GM19193 (cell line): Measurements from ENCODE around the gene CELF4.

ENCODE experiments used
- POLR2A ChIP-seq: IDR thresholded peaks from 4 replicates; pipeline ENCODE4 v1.6.1; 2011; ENCODE audit not compliant: insufficient read depth, insufficient read length; ENCODE audit errors: extremely low read depth

CELF4 gene

GRCh38 chr18:37309059-37309458 is 256.5 kb downstream of the CELF4 start:
- no peak for TF ChIP-seq POLR2A

- no peak for TF ChIP-seq POLR2A
Measured at GRCh38 chr18:37307181-37307580, 258.4 kb downstream of the CELF4 start.

DNA sequence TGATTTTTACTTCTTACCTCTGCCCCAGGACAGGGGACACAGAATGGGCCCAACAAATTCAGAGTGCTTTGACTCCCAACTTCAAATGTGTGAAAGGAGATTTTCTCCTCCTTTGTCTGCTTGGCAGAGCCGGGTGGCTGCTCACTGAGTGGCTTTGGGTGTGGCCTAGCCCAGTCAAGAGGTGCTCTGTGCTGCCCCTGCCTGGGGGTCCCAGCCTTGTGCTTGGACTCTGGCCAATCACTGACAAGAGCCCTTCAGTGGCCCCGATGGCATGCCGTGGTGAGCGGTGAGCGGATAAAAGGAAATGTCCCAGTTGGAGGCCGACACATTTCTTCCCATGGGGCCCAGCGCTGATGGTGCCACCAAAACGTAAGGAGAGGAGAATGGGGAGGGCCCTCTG is 259.2 kb downstream of the CELF4 start:
- no peak for TF ChIP-seq POLR2A

DNA sequence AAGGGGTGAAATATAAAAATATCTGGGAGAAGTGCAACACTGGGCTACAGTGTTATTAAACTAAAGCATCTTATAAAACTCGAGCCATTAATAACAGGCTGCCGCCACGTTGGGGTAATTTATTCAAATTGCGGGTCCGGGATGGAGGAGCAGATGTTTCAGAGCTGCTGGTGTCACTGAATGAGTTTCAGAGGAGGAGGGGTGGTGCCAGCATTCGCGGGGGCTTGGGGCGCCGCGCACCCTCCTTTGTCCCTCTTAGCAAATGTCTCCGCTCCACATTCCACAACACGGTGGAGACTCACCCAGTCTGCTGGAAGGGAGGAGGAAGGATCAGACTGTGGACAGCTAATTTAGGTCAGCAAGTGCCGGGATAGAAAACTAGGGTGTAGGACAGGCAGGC is 260.5 kb downstream of the CELF4 start:
- TF ChIP-seq POLR2A: no peak

DNA sequence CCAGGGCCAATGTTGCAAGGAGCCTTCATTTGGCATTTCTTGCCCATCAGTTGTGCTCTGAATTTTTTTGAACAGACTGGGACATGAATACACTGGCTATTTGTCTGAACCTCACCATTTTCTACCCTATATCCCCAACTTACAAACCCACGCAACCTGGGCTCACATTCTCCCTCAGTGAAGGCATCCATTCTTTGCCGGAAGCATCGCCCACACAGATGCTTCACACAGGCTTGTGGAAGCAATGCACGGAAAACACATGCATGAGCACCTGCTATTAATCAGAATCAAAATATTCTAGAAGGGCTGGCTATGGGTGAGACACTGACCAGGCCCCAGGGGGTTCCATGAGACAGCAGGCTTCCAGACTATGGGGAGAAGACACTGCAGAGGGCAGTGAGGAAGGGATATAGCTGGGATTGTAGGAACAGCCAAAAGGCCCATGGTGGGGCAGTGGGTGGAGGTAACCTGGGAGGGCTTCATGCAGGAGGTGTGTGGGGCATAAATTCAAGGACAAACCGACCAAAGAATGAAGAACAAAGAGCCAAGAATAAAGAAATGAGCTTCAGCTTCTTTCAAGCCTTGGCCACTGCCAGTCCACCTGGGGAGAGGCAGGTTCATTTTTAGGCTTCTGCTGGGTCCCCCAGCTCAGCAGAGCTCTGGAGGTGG is 261.5 kb downstream of the CELF4 start:
- TF ChIP-seq POLR2A: no peak

DNA sequence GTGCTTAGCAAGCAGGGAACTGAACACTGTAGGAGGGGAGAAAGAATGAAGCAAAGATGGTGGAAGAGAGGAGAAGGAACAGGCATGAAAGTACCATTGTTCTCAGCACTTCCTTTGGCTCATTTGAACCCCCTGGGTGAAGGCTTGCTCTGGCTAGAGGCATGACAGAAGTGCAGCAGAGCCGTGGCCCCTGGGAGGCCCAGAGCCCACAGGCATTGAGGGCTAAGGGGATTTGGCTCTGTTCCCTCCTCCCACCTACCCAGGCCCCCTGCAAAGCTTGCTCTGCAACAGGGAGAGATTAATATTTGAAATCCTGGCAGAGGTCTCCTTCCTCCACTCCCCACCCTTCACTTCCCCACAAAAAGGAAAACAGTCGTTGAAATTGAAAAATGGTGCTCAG is 262.6 kb downstream of the CELF4 start:
- no peak for TF ChIP-seq POLR2A

DNA sequence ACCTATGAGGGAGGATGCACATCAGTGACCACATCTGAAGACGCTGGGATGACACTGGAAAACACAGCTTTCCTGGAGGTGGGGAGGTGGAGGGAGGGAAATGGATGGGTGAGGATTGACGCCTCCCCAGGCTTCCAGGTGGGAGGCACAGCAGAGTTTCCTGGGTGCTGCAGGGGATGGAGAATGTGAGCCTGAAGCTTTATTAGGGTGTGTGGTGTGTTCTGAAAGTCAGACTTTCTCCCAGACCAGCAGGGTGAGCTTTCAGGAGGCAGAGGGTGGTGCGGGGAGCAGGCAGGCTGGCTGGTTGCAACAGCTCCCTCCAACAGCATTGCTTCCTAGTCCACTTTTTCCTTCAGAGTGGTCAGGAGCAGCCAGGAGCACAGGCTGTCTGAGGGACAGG is 263.1 kb downstream of the CELF4 start:
- TF ChIP-seq POLR2A: no peak

DNA sequence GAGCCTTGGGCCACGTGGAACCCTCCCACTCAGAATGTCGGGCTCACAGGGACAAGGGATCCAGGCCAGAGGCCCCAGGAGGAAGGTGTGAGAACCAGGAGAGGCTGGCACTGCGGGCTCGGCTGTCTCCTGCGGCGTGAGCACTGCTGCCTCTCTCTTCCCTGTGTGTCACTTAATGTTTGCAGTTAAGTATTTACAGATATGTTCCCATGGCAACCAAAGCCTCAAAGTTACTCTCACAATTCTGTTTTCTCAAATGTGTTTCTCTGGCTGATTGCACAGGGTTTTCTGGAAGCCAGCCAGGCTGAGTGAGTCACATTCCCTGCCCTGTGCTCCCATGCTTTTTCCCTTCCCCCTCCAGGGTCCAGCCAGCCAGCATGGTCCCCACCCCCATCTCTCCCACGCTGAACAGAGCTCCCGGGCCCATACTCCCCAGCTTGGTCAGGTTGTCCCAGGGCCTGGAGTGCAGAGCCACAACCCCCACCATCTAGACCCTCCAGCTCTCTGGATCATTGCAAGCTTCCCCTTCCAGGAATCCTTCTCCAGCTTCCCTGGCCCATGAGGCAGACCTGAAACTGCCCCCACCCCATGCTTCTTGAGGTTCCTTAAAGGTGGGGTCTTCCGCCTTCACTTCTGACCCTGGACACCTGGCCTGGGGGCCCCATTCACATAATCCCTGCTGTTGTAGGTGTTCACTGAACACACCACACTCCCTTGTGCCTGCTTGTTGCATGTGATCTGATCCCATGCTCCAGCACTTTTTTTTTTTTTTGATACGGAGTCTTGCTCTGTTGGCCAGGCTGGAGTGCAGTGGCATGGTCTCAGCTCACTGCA is 265.9 kb downstream of the CELF4 start:
- no peak for TF ChIP-seq POLR2A

DNA sequence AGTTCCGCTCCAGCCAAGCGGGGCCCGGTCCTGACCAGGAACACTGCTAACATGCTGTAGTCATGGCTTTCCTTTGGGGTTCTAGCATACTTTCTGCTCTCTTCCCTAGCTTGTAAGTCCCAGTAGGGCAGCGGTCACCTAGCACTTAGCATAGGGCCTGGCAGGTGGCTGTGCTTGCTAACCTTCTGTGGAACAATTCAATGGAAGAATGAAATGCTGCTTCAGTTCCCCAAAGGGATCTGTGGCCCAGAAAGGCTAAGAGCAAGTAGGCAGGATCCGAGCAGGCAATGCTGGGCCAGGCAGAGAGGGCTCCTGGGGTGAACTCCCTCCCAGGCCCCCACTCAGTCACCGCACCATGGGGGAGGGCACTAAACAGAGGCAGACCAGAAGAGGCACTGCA is 266.8 kb downstream of the CELF4 start:
- TF ChIP-seq POLR2A: no peak

DNA sequence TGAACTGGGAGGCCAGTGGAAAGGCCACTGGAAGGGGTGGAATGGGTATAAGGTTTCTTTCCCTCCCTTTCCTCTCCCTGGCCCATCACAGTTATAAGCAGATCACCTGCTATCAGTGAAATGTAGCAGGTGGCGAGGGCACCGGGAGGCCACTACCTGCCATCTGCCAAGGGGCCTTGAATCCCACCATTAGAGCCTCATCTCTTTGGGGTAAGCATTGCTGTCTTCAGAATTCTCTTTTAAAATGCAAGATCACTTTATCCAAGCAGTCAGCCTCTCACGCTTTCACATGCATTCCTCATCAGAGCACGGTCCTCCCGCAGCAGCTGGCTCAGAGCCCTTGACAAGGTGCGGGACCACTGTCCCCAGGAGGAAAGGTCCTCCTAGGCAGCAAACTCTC is 268.5 kb downstream of the CELF4 start:
- TF ChIP-seq POLR2A: no peak

- no peak for TF ChIP-seq POLR2A
Measured at GRCh38 chr18:37294951-37295350, 270.6 kb downstream of the CELF4 start.

DNA sequence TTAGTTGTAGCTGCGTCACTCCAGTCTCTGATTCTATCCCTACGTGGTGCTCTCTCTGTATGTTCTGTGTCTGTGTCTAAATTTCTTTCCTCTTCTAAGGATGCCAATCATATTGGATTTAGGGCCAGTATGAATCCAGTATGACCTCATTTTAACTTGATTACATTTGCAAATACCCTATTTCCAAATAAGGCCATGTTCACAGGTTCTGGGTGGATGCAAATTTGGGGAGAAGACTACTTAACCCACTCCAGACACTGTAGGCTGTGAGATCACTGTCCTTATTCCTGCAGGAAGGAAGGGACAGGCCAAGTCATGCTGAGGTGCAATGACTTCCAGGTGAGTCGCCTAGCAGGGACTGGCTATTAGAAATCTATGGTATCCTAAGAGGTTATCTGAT is 272.2 kb downstream of the CELF4 start:
- TF ChIP-seq POLR2A: no peak

DNA sequence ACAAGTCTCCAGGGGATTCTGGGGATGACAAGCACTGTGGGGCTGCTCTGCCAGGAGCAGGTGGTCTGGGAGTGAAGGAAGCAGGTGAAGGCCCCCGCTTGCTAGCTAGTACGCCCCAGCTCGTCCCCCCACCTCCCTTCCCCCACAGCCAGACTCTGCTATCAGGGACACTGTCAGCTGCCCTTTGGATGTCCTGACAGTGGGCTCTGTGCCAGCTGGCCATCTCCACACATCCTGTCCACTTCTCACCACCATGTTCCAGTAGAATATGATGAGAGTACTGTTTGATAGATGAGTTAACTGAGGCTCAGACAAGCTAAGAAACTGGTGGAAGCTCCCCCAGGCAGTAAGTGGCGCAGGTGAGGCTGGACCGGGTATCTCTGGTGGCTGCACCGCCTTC is 276.2 kb downstream of the CELF4 start:
- TF ChIP-seq POLR2A: no peak

GRCh38 chr18:37287601-37288000 is 278.0 kb downstream of the CELF4 start:
- TF ChIP-seq POLR2A: no peak

GRCh38 chr18:37286801-37287200 is 278.8 kb downstream of the CELF4 start:
- no peak for TF ChIP-seq POLR2A

- no peak for TF ChIP-seq POLR2A
Measured at GRCh38 chr18:37285825-37286224, 279.8 kb downstream of the CELF4 start.
